Uterus (tissue), 2 donors: ENCODE results near the gene MZT2B.

ENCODE experiments used
- POLR2A ChIP-seq, 2 donors: fragments of 450-650 bp; IDR thresholded peaks; one replicate each; pipeline ENCODE4 v1.6.1; 2016; ENCODE audit warnings: antibody characterized with exemption in 2 of 2, mild to moderate bottlenecking in 1 of 2, moderate library complexity in 1 of 2
- TF ChIP-seq, protein P1 (sequence below), 4 experiments: fragments of 200-600 bp in 2 of 4; fragments of 450-650 bp in 2 of 4; sonication (generic) in 2 of 4; IDR thresholded peaks; one replicate each; pipeline ENCODE4 v1.5.1; 2016 to 2019; ENCODE audit warnings: antibody characterized with exemption in 4 of 4, mild to moderate bottlenecking in 2 of 4, moderate library complexity in 1 of 4

DNA sequence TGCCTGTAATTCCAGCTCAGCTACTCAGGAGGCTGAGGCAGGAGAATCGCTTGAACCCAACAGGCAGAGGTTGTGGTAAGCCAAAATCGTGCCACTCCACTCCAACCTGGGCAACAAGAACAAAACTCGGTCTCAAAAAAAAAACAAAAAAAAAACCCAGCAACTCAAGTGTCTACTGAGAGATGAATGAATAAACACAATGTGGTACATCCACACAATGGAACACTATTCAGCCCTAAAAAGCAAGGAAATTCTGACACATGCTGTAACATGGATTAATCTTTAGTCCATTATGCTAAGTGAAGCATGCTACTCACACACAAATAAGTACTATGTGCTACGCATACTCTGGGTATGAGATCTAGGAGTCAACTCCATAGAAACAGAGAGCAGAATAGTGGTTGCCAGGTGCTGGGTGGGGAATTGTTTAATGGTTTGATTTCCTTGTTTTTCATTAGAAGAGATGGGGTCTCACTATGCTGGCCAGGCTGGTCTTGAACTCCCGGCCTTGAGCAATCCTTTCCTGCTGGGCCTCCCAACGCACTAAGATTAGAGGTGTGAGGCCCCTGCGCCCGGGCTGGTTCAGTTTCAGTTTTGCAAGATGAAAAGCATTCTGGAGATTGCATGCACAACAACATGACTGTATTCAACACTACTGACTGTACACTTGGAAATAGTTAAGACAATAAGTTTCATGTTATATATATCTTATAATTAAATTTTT, 16.6 kb upstream of the MZT2B start:
- TF ChIP-seq, protein P1, sequence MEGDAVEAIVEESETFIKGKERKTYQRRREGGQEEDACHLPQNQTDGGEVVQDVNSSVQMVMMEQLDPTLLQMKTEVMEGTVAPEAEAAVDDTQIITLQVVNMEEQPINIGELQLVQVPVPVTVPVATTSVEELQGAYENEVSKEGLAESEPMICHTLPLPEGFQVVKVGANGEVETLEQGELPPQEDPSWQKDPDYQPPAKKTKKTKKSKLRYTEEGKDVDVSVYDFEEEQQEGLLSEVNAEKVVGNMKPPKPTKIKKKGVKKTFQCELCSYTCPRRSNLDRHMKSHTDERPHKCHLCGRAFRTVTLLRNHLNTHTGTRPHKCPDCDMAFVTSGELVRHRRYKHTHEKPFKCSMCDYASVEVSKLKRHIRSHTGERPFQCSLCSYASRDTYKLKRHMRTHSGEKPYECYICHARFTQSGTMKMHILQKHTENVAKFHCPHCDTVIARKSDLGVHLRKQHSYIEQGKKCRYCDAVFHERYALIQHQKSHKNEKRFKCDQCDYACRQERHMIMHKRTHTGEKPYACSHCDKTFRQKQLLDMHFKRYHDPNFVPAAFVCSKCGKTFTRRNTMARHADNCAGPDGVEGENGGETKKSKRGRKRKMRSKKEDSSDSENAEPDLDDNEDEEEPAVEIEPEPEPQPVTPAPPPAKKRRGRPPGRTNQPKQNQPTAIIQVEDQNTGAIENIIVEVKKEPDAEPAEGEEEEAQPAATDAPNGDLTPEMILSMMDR (IDR thresholded peaks at IDR 0.05): no peak
- TF ChIP-seq POLR2A (IDR thresholded peaks at IDR 0.05): no peak
